NK-92 (cell line): ENCODE measurements around the gene CSMD2.

Experiments
- DNase-seq: peaks from one replicate; lab custom pipeline; 2025; ENCODE audit not compliant: unreplicated experiment; lab: John Stamatoyannopoulos, UW

Gene CSMD2

DNA sequence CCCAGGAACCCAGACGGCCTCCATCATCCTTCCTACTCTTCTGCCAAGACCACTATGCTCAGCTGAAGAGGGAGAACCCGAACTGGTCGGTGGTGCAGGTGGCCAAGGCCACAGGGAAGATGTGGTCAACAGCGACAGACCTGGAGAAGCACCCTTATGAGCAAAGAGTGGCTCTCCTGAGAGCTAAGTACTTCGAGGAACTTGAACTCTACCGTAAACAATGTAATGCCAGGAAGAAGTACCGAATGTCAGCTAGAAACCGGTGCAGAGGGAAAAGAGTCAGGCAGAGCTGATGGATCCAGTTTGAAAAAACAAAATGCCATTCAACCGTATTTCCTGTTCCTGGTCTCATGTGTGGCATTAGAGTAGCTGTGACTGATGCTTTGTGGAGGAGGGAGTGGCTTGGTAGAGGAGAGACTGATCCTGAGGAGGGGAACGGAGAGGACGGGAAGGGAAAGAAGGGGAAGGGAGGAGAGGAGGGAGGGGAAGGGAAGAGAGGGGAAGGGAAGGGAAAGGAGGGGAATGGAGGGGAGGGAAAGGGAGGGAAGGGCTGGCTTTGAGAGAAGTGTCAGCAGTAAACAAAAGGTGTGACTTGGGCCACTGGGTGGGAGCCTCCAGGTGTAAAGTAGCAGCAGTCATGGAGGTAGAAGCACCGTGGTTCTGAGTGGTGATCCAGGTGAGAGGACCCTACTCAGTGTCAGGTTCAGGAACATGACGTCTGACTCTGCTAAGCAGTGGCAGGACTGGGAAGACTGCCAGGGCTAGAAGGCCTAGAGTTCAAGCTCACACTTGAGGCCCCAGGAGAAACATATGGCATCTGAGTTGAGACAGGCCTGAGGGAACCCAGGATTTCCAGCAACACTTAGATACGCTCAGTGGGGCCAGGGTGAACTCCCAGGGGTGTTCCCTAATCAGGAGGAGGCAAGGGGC lies 300.3 kb downstream of the CSMD2 start:
- no peak for DNase-seq

GRCh38 chr1:33863779-33864178 lies 301.3 kb downstream of the CSMD2 start, which contains the start of gene HMGB4:
HMGB4 (plus strand) TSS chr1:33864079; CDS start chr1:33864192, 113 bp downstream.
- DNase-seq, result no peak

DNA sequence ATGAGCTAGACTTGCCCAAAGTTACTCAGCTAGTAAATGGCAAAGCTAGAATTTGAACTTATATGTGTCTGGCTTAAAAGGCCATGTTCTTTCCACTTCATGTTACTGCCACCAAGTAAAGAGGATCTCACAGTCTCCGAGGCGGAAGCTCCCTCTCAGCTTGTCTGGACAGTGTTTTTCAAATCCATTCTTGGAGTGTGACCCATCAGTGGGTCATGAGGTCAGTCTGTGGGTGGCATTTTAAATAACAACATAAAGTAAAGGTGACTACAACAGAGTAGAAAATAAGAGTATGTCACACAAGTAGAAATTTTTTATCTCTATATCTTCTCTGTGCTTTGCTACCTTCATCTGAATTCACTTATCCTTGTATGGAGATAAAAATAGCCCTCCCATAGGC lies 304.4 kb downstream of the CSMD2 start:
- no peak for DNase-seq

GRCh38 chr1:33854091-33854490 lies 310.9 kb downstream of the CSMD2 start:
- DNase-seq, result no peak

DNA sequence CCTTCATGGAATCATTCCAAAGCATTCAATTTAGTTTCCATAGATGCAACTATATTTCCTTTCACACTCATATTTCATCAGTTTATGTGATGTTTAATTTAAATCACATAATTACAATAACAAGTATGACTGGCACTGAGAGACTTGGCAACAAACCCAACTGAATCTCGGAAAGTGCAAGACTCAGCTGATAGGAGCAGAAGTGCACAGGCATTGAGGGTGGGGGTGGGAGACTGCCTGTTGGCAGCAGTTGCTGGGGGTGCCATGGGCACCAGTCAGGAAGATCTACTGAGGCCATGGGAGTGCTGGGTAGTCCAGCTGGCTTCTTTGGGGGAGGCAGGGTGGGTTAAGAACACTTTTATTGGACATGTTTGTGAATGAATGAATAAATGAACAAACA lies 311.6 kb downstream of the CSMD2 start:
- no peak for DNase-seq

DNA sequence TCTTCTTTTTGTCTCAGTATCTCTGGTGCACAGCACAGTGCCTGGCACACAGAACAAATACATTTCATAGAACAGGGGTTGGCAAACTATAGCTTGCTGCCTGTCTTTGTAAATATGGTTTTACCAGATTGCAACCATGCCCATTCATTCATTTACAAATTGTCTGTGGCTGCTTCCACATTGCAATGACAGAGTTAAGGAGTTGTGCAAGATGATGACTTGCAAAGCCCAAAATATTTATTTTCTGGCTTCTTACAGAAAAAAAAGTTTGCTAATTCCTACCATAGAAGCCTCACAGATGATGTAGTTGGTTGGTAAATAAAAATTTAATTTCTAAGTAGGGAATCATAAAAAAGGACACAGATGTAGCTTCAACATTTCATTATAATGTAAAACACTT lies 312.3 kb downstream of the CSMD2 start:
- DNase-seq, result no peak

GRCh38 chr1:33850481-33850880 lies 314.5 kb downstream of the CSMD2 start:
- DNase-seq, result no peak

GRCh38 chr1:33849211-33849610 lies 315.8 kb downstream of the CSMD2 start:
- DNase-seq, result no peak

DNA sequence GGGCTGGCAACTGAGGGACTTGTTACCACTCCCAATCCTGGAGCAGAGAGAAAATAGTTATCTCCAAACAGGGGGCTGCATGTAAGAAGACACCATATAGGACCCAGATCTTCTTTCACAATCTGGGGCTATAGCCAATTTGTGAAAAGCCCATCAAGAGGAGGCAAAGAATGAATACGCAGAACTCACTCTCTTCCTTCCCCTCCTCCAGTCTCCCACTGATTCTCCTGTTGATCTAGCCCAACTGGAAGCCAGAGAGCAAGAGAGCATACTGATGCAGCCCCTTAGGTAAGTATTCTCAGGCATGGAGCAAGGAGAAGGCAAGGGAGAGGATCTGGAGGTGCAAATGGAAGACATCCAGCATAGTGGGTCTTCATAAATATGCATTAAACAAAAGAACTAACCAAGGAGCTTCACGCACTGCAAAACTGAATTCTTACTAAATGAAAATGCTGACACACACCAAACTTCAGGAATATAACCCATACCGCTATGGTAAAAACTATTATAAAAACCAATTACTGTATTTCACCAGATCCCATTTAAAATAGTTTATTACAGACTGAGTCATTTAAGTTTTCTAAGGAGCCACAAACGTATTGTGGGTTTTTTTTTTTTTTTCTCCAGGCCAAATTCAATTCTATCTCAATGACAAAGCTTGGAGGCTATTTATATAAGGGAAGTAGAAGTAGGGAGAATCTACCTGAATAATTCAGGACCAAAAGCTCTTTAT lies 316.7 kb downstream of the CSMD2 start:
- DNase-seq, result no peak

DNA sequence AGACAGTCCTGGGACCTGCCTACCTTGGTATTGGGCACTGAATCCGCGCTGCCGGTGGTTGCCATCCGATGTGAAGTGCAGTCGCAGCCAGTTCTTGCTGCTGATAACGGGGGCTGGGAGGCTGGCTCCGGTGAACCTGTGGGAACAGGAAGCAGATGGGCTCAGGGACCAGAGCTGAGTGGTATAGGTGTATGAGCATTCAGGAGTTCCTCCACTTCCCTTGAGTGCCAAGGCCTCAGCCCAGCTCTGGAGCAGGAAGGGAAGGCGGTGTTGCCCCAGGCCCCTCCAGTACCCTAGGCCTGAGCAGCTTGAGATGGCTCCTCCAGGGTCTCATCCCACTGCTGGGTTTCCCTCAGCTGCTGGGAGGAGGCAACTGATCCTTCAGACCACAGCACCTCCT lies 318.2 kb downstream of the CSMD2 start:
- DNase-seq, result no peak

DNA sequence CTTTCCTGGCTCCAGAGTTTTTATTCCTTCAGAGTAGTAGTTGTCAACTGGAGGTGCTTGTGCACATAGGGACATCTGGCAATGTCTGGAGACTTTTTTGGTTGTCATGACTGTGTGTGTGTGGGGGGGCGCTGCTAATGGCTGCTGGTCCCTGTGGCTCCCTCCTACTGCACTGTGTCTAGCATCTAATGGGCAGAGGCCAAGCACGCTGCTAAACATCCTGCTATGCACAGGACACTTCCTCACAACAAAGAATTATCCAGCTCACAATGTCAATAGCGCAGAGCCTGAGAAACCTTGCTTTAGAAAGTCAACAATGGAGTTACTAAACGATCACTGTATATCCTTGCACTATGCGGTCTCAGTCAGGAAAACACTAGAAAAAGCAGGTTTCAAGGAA lies 320.9 kb downstream of the CSMD2 start:
- no peak for DNase-seq

DNA sequence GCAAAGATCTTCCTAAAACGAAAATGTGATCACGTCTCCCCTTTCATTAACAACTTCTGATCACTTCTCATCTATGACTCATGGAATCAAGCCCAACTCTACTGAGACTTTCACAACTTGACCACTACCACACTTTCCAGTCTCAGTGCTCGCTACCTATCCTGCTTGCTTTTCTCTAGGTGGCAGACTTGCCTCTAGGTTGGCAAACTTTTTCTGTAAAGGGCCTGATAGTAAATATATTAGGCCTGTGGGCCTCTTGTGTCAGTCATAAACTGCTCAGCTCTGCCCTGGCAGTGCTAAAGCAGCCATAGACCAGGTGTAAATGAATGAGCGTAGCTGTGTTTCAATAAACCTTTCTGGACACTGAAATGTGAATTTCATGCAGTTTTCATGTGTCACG lies 322.7 kb downstream of the CSMD2 start:
- DNase-seq, result no peak

DNA sequence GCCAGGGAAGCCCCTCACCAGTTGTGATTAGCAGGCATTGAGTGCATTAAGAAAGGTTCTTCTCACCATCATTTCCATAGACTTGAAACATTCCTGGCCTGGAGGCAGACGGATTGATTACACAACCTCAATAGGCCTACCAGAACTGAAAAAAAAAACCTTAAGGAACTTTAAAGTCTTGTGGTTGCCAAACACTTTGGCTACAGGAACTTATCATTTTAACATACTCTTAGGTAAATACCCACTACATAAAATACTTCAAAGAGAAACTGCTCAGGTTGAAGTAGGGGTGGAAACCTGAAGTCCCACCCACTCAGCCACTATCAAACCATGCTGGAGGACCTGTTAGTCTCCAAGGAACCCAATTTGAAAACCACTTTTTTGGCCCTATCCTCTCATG lies 323.5 kb downstream of the CSMD2 start:
- DNase-seq, result no peak

GRCh38 chr1:33837635-33838034 lies 327.4 kb downstream of the CSMD2 start:
- no peak for DNase-seq

- DNase-seq, result no peak
Observed at GRCh38 chr1:33836911-33837310, 328.1 kb downstream of the CSMD2 start.

DNA sequence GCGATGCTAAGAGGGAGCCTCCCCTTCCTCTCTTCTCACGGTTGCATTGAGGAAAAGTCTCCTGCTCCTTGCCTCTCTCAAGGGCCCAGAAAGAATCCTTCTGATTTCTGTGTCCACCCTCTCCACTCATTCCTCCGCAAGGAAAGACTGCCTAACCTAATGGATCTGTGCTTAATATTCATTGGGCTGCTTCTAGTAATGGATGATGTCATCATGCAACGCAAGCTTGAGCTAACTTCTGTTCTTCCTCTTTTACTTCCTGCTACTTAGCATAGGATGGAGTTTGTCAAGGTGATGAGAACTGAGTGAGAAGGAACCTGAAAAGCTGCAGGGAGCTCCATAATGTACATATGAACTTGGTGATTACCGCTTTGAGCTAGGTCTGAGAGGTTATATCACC lies 336.4 kb downstream of the CSMD2 start:
- no peak for DNase-seq

GRCh38 chr1:33828059-33828458 lies 337.0 kb downstream of the CSMD2 start:
- no peak for DNase-seq

GRCh38 chr1:33826711-33827110 lies 338.3 kb downstream of the CSMD2 start:
- DNase-seq, result no peak

DNA sequence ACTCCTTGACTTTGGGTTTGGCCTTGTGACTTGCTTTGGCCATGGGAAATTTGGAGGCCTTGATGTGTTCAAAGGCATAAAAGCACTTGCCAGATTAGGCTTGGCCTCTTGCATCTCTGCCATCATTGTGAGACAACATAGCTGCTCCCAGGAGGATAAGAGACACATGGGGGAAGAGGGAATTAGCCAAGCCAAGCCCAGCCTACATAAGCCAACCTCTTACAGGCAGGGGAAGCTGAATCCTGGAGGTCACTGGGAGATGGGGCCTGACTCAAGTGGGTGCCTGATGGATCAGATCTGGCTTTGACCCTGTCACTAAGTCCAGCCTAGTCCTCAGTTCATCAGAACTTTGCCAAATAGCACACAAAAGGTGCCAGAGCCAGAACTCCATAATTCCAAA lies 338.7 kb downstream of the CSMD2 start:
- DNase-seq, result no peak

- no peak for DNase-seq
Observed at GRCh38 chr1:33825506-33825905, 339.5 kb downstream of the CSMD2 start.

DNA sequence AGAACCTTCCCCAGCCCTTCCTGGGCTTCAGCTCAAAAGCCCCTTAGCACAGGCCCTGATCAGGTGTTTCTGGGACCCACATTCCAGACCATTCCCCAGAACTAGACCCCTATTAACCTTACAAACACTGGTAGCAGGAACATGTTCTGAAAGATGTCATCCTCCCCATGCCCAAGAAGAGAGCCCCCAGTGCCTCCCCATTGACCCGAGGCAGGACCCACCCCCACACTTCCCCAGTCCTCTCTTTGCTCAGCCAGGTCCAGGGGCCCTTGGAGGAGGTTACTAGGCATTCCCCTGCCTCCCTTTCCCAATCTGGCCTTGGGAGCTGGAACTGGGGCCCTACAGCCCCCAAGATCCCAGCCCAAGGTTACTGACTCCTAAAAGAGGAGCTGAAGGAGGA lies 340.1 kb downstream of the CSMD2 start:
- no peak for DNase-seq

- no peak for DNase-seq
Observed at GRCh38 chr1:33824321-33824720, 340.7 kb downstream of the CSMD2 start.
